Sigmoid colon (tissue), 4 donors: ENCODE measurements around the gene PCED1B.

Experiments used
- CTCF ChIP-seq, 4 experiments: fragments of 450-650 bp in 3 of 4; fragments of 200-600 bp in 1 of 4; IDR thresholded peaks; one replicate each; pipeline ENCODE4 v1.5.1; 2016 to 2019; ENCODE audit warnings: antibody characterized with exemption in 4 of 4, mild to moderate bottlenecking in 3 of 4, moderate library complexity in 2 of 4
- EP300 ChIP-seq, 4 donors: sonication (generic); formaldehyde crosslinking; IDR thresholded peaks; one replicate each; pipeline ENCODE4 v1.6.1; 2017; ENCODE audit warnings: antibody characterized with exemption in 4 of 4
- POLR2A ChIP-seq, 2 donors: fragments of 450-650 bp; IDR thresholded peaks; one replicate each; pipeline ENCODE4 v1.6.1; 2016; ENCODE audit warnings: antibody characterized with exemption in 2 of 2, mild to moderate bottlenecking in 2 of 2, moderate library complexity in 2 of 2
- POLR2AphosphoS5 ChIP-seq, 4 donors: sonication (generic); formaldehyde crosslinking; IDR thresholded peaks; one replicate each; pipeline ENCODE4 v1.6.1; 2017; ENCODE audit warnings: antibody characterized with exemption in 4 of 4

- TF ChIP-seq CTCF (IDR thresholded peaks at IDR 0.05), result no peak
- TF ChIP-seq POLR2AphosphoS5 (IDR thresholded peaks at IDR 0.05), result no peak
- TF ChIP-seq POLR2A (IDR thresholded peaks at IDR 0.05), result no peak
- TF ChIP-seq EP300 (IDR thresholded peaks at IDR 0.05), result no peak
Observed at GRCh38 chr12:47224563-47225133, 145.2 kb downstream of the PCED1B start.
